ENCODE data around the gene HAPLN2.

DNA sequence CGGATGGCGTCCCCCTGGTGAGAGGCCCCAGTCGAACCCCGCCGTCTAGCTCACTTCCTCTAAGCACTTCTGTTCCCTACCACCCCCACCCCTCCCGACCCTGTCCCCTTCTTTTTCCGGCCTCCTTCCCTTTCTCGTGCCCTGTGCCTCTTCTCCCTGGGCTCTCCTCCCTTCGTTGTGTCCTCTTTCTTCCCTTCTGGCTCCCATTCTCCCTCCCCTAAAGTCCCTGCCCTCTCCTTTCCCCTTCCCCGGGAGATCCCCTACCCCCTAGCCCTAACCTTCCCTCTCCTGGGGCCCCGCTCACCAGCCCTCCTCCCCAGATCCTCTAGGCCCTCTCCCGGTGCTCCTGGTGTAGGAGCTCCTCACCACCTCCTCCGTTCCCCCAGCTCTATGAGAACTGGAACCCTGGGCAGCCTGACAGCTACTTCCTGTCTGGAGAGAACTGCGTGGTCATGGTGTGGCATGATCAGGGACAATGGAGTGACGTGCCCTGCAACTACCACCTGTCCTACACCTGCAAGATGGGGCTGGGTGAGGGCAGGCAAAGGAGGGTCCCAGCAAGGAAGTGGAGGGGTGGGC, 38.6 kb downstream of the HAPLN2 start:
- TF ChIP-seq CTCF (IDR thresholded peaks at IDR 0.05) (no peak), EZH2 (IDR thresholded peaks at IDR 0.05) (no peak)

Measured in neural progenitor cell (in vitro differentiated cells).